Lower leg skin (tissue), 4 donors: Measurements from ENCODE around the gene GPC3. TPM values are rescaled to one million over a fixed set of nuclear protein-coding genes. Genes with fewer than 3 reads are reported as not detected.

Source experiments
- DNase-seq, 2 donors: peaks; one replicate each; pipeline ENCODE4 v3.0.0-alpha.2; 2019; ENCODE audit warnings: low spot score in 2 of 2
- H3K4me3 ChIP-seq: fragments of 200-600 bp; sonication (generic); 2 replicates; pipeline ENCODE4 v1.5.1; 2017; ENCODE audit warnings: mild to moderate bottlenecking, low read depth; ENCODE audit not compliant: poor library complexity, severe bottlenecking
- POLR2A ChIP-seq, 2 donors: fragments of 450-650 bp; IDR thresholded peaks; one replicate each; pipeline ENCODE4 v1.6.1; 2016 to 2017; ENCODE audit warnings: antibody characterized with exemption in 2 of 2, mild to moderate bottlenecking in 1 of 2, moderate library complexity in 1 of 2
- WGBS, 2 donors: methylation state at CpG; one replicate each; pipeline ENCODE4 v1.1.5; 2018; 5-methylcytosine and 5-hydroxymethylcytosine counted together
- intact Hi-C: fragments of 100-400 bp; cut with DNase I; formaldehyde crosslinking; loops from one replicate; pipeline ENCODE4 v1.15.0; 2023; ENCODE audit warnings: low total_unique reads
- total RNA-seq, 4 donors: library from RNA; depleted of rRNA; stranded (reverse); fragments of >200 nt; gene quantifications; one replicate each; pipeline ENCODE4 v1.1.0, GENCODE V29; 2016
- TF ChIP-seq, protein P1 (sequence below), 3 donors: fragments of 450-650 bp; IDR thresholded peaks; one replicate each; pipeline ENCODE4 v1.5.1; 2016; ENCODE audit warnings: antibody characterized with exemption in 3 of 3, mild to moderate bottlenecking in 3 of 3, moderate library complexity in 2 of 3

Gene GPC3
- total RNA-seq, 4 donors from 2014 or later = 10.4 to 24.4 (median 14.7) TPM

DNA sequence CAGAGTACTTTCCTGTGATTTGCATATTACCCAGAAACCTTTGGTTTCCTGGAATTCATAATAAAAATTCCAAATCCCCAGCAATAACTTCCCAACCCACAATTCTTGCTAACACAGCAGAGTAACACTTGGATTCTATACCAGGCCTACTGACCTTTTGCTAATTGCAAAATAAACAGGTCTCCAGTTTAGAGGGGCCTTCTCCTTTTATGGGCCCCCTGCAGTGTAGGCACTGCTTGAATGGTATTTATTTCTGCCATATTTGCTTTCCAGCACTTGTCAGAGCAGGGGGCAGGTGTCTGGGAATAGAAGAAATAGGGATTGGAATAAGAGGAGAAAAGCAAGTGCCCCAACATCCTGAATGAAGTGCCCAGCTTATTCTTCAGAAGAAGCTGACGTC is 25.3 kb upstream of the GPC3 start:
- 68 to 90% methylated on average over 1 of the region's 1 CpG for WGBS, 2 donors
- DNase-seq = no peak
- TF ChIP-seq POLR2A (IDR thresholded peaks at IDR 0.05) = no peak
- TF ChIP-seq, protein P1, sequence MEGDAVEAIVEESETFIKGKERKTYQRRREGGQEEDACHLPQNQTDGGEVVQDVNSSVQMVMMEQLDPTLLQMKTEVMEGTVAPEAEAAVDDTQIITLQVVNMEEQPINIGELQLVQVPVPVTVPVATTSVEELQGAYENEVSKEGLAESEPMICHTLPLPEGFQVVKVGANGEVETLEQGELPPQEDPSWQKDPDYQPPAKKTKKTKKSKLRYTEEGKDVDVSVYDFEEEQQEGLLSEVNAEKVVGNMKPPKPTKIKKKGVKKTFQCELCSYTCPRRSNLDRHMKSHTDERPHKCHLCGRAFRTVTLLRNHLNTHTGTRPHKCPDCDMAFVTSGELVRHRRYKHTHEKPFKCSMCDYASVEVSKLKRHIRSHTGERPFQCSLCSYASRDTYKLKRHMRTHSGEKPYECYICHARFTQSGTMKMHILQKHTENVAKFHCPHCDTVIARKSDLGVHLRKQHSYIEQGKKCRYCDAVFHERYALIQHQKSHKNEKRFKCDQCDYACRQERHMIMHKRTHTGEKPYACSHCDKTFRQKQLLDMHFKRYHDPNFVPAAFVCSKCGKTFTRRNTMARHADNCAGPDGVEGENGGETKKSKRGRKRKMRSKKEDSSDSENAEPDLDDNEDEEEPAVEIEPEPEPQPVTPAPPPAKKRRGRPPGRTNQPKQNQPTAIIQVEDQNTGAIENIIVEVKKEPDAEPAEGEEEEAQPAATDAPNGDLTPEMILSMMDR (IDR thresholded peaks at IDR 0.05) = no peak
- H3K4me3 ChIP-seq = no peak overlapping the region
- intact Hi-C loops = no loop called here

DNA sequence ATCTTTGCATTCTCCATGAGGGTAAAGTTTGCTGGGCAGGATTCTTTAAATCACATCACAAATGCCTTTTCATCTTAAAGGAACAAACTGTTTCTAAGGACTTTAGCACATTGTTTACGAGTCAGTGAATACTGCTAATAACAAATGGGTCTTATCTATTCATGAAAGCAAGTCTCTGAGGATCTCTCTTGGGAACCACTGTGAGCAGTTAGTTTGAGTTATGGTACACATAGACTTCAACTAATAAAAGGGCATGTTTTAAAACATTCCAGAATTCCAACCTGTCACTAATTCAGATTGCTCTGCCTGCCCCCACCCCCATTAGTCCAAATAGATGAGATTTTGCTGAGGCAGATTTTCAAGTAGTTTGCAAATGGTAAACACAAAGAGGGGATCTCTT is 22.3 kb upstream of the GPC3 start:
- TF ChIP-seq, protein P1 (IDR thresholded peaks at IDR 0.05) = no peak
- TF ChIP-seq POLR2A (IDR thresholded peaks at IDR 0.05) = no peak
- intact Hi-C loops = no loop called here
- DNase-seq = no peak
- 0 to 90% methylated on average over 1 of the region's 1 CpG for WGBS, 2 donors
- H3K4me3 ChIP-seq = no peak overlapping the region

DNA sequence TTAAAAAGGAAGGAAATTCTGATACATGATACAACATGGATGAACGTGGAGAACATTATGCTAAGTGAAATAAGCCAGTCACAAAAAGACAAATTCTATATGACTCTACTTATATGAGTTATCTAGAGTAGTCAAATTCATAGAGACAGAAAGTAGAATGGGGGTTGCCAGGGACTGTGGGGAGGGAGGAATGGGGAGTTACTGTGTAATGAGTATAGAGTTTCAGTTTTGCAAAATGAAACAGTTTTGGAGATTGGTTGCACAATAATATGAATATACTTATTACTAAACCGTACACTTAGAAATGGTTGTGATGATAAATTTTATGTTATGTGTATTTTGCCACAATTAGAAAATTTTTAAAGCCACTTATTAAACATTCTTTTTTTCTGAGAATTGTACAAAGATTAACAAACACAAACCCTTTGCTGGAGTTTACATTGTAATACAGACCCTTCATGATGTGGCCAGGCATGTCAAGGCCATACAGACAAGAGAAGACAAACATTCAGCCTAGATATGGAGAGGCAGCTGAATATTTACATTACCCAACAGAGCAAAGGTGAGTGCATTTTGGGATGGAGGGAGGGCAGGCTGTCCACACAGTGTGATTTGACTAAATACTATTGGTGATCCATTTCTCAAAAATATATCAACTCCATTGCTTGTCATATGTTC is 21.2 kb upstream of the GPC3 start:
- 80 to 81% methylated on average over 2 of the region's 2 CpGs for WGBS, 2 donors
- intact Hi-C loops = no loop called here
- TF ChIP-seq POLR2A (IDR thresholded peaks at IDR 0.05) = no peak
- DNase-seq = no peak
- no peak overlapping the region for H3K4me3 ChIP-seq

DNA sequence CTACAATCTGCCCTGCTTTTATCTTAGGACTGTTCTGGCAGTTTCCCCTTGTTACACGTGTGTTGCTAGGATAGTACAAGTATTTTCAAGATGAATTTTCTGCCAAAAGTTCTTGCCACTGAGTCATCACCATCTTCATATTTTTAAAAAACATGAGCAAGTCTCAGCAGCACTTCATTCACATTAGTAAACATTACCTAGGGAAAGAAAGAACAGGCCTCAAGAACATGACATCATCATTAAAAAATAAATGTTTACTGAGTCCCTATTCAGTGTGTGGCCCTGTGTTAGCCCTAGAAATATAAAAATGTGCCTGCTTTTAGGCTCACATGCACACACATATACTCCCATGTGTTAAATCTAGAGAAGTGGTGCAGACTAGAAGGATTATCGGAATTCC is 18.7 kb upstream of the GPC3 start:
- intact Hi-C loops = no loop called here
- WGBS, 2 donors = 37 to 45% methylated on average over 2 of the region's 2 CpGs
- TF ChIP-seq, protein P1 (IDR thresholded peaks at IDR 0.05) = no peak
- no peak for TF ChIP-seq POLR2A (IDR thresholded peaks at IDR 0.05)
- no peak overlapping the region for H3K4me3 ChIP-seq
- DNase-seq = no peak

DNA sequence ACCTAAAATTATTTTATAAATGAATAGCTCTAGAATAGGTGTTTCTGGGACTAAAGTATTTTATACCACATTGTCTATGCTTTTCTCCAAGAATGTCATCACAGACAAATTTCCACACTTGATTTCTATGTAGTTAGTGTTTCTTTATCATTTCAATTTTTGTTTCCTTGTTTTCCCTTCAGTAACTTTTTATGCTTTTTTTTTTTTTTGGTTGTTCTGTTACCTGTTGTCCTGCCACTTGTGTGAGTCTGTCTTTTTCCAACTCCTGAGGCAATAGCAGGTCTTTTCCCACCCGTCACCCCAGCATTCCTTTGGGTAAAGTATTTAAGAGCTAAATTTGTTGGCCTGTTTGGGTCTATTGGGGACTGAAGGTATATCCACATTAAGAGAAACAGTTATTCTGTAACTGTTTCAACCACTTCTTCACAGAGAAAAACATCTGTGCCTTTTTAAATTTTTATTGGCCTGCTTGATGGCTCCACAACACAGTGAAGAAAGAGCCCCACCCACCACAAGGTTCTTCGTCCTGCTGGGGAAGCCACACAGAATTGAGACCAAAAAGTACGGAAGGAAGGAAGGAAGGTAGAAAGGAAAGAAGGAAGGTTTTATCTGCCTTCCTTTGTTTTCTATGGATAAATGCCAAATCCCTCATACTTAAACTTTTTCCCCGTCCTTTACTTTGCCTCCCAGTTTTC is 17.7 kb upstream of the GPC3 start:
- 33 to 34% methylated on average over 4 of the region's 4 CpGs for WGBS, 2 donors
- no peak for TF ChIP-seq POLR2A (IDR thresholded peaks at IDR 0.05)
- TF ChIP-seq, protein P1 (IDR thresholded peaks at IDR 0.05) = no peak
- no peak for DNase-seq
- intact Hi-C loops = no loop called here
- H3K4me3 ChIP-seq = no peak overlapping the region

DNA sequence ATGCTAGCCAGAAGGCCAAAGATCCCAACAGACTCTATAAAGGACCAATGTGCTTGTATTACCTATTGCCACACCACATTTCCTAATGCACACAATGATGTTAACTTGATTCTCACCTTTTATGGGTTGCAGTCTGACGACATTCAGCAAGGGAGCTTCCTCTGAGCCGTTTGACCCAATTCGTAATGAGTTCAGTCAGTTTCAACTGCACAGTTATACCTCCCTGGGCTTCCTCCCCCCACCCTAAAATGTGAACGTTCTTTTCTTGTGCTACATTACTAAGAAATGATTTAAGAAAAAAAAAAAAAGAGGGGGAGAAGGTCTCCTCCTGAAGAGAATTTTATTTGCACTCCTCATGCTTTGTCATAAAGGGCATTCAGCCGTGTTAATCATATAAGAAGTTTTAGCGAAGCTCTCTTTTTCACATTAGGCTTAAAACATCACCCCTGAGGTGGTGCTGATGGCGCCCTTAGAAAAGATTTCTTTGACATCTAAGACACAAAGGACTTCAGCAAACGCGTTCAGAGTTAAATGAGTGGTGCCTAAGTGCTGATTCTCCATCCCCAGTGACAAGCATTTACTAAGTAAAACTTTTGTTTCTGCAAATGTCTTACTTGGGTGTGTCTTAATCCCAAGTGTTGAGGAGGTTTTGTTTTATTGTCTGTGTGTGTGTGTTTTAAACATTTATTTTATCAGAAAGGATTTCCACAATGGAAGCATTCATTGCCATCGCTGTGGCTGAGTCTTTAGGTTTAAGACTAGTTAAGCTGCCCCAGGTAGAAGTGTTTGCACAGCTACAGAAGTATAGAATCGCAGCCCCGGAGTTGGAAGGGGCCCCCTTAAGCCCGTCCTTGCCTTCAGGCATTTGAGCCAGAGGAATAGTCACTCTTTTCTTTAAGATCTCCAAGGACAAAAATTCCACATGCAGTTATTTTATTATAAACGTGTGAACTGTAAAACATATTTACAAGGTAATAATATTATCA is 15.2 kb upstream of the GPC3 start:
- DNase-seq = no peak
- TF ChIP-seq POLR2A (IDR thresholded peaks at IDR 0.05) = no peak
- TF ChIP-seq, protein P1 (IDR thresholded peaks at IDR 0.05) = no peak
- intact Hi-C loops = no loop called here
- 63 to 81% methylated on average over 14 of the region's 14 CpGs for WGBS, 2 donors
- H3K4me3 ChIP-seq = no peak overlapping the region
